ENCODE measurements around the gene BHMT. TPM values are rescaled to one million over a fixed set of nuclear protein-coding genes. Genes with fewer than 3 reads are reported as not detected.

The BHMT gene
- total RNA-seq, 2 donors from 2014 or later, result 0.81 to 1.3 TPM

DNA sequence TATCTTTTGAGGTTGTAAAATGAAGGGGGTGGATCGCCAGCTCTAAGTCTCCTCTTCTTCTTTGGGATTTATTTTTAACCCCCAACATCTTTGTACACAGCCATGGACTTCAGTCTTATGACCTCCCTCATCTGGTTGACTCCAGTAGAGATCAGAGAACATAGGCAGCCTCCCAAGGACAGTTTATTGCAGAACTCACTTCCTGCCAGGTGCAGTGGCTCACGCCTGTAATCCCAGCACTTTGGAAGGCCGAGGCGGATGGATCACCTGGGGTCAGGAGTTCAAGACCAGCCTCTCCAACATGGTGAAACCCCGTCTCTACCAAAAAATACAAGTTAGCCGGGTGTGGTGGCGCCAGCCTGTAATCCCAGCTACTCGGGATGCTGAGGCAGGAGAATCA is 2.8 kb upstream of the BHMT start:
- H3K4me1 ChIP-seq (ENCODE audit: control insufficient read depth, insufficient read depth, low read length), result no peaks in the 10 kb centered on the region
- peaks cover 42% of the 10 kb centered on the region for H3K27me3 ChIP-seq (ENCODE audit: control insufficient read depth, insufficient read depth, low read length, poor library complexity, severe bottlenecking)
- 85 to 96% methylated on average over 8 of the region's 8 CpGs for WGBS, 2 experiments (ENCODE audit: insufficient coverage in 1 of 2, insufficient read length in 1 of 2)
- no peak overlapping the region for H3K4me3 ChIP-seq (ENCODE audit: low read length)
- Mint-ChIP-seq H3K27me3 (ENCODE audit: insufficient read depth) (peaks cover 40% of the 10 kb centered on the region), H3K27ac (no peak overlapping the region), H3K9me3 (no peaks in the 10 kb centered on the region), H3K36me3 (ENCODE audit: low read depth) (no peaks in the 10 kb centered on the region), H3K4me3 (no peak overlapping the region), H3K4me1 (peaks cover 16% of the 10 kb centered on the region)
- H3K9me3 ChIP-seq (ENCODE audit: control insufficient read depth, low read length), result no peaks in the 10 kb centered on the region
- no peak overlapping the region for H3K9ac ChIP-seq (ENCODE audit: extremely low read depth, low read length, poor library complexity, severe bottlenecking)
- no peak for DNase-seq
- H3K27ac ChIP-seq (ENCODE audit: low read depth, low read length), result no peak overlapping the region
- H3K36me3 ChIP-seq (ENCODE audit: control insufficient read depth, insufficient read depth, low read length), result no peaks in the 10 kb centered on the region
- TF ChIP-seq, protein P1, sequence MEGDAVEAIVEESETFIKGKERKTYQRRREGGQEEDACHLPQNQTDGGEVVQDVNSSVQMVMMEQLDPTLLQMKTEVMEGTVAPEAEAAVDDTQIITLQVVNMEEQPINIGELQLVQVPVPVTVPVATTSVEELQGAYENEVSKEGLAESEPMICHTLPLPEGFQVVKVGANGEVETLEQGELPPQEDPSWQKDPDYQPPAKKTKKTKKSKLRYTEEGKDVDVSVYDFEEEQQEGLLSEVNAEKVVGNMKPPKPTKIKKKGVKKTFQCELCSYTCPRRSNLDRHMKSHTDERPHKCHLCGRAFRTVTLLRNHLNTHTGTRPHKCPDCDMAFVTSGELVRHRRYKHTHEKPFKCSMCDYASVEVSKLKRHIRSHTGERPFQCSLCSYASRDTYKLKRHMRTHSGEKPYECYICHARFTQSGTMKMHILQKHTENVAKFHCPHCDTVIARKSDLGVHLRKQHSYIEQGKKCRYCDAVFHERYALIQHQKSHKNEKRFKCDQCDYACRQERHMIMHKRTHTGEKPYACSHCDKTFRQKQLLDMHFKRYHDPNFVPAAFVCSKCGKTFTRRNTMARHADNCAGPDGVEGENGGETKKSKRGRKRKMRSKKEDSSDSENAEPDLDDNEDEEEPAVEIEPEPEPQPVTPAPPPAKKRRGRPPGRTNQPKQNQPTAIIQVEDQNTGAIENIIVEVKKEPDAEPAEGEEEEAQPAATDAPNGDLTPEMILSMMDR (conservative IDR thresholded peaks at IDR 0.05), result no peak

DNA sequence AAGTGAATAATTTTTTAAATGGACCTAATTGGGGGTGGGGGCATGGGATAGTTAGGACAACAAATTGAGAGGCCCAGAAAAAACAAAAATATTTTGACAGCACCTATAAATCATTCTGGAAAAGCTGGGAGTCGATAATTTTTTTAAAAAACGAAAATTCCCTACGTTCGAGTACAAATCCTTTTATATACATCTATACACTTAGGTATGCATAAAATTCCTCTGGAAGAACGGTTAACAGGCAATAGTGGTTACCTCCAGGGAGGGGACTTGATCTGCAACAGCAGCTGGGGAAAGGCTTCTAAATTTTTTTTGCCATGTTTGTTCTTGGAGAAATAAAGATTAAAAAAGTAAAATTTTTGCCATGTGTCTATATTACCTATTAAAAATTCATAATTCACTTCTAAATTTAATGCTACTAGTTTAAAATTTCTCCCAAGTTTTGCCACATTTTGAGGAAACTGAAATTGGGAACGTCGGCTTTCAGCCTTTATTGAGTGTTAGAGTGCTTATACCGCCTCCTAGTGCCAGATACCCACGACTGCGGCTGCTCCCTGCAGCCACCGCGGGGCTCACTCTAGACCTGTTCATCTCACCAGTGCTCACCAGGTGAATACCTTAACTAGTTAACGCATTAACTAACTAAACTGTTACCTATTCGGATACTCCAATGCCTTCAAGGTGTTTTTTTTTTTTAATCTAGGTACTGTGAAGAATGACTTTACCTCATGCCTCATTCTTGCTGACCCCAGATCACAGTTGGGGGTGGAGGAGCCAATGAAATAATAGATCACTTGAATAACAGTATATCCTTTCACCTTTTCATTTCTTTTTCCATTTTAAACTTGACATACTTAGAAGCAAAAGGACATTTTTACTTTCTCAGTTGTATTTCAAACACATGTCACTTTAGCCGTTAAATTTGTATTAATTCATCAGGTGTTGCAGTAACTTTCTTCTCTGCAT is 1.8 kb upstream of the BHMT start:
- Histone ChIP-seq H3K4me3 (ENCODE audit: low read length) (no peak overlapping the region), H3K27ac (ENCODE audit: low read depth, low read length) (no peak overlapping the region), H3K9me3 (ENCODE audit: control insufficient read depth, low read length) (no peaks in the 10 kb centered on the region), H3K9ac (ENCODE audit: extremely low read depth, low read length, poor library complexity, severe bottlenecking) (no peak overlapping the region), H3K4me1 (ENCODE audit: control insufficient read depth, insufficient read depth, low read length) (no peaks in the 10 kb centered on the region), H3K36me3 (ENCODE audit: control insufficient read depth, insufficient read depth, low read length) (no peaks in the 10 kb centered on the region), H3K27me3 (ENCODE audit: control insufficient read depth, insufficient read depth, low read length, poor library complexity, severe bottlenecking) (peaks cover 52% of the 10 kb centered on the region)
- Mint-ChIP-seq H3K27me3 (ENCODE audit: insufficient read depth) (peaks cover 49% of the 10 kb centered on the region), H3K4me1 (peaks cover 16% of the 10 kb centered on the region), H3K27ac (no peak overlapping the region), H3K36me3 (ENCODE audit: low read depth) (no peaks in the 10 kb centered on the region), H3K9me3 (no peaks in the 10 kb centered on the region), H3K4me3 (no peak overlapping the region)
- TF ChIP-seq, protein P1 (conservative IDR thresholded peaks at IDR 0.05), result peak; percentile 95
- DNase-seq, result peak; percentile 83
- 35 to 52% methylated on average over 6 to 15 of the region's 15 CpGs for WGBS, 2 experiments (ENCODE audit: insufficient coverage in 1 of 2, insufficient read length in 1 of 2)

DNA sequence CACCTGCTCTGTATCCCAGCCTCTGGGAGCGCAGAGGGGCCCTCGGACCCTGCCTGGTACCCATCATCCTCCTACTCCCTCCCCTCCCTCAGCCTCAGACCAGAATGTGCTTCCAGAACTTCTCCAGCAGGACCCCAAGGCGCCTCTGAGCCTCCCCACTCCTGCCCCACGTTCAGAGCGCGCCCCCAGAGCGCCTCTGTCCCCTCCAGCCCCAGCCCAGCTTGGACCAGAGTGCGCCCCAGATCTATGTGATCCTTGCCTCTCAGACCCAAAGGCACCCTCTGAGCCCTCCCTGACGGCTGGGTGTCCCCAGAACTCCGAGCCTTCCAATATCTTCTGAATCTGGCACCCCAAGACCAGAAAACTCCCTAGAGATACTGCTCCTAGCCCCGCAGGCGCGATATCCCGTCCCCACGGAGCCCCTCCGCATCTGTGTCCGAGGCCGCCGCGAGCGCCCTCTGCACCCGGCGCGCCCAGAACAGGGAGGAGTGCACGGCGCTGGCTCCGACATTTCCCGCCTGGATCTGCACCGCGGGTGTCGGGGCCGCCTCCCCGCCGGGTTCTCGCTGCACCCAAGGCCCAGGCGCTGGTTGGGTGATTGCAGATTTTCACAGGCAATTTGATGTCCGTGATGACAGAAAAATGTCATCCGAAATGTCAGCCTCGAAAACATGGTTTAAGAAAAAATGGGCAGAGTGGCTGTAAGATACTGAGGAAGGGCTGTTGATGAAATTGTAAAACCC is 522 bp downstream of the BHMT start:
- no peaks in the 10 kb centered on the region for H3K36me3 Mint-ChIP-seq (ENCODE audit: low read depth)
- no peak overlapping the region for H3K27ac ChIP-seq (ENCODE audit: low read depth, low read length)
- H3K27ac Mint-ChIP-seq, result no peak overlapping the region
- no peaks in the 10 kb centered on the region for H3K4me1 ChIP-seq (ENCODE audit: control insufficient read depth, insufficient read depth, low read length)
- no peak overlapping the region for H3K9ac ChIP-seq (ENCODE audit: extremely low read depth, low read length, poor library complexity, severe bottlenecking)
- WGBS, 2 experiments (ENCODE audit: insufficient coverage in 1 of 2, insufficient read length in 1 of 2), result 10 to 11% methylated on average over 13 to 39 of the region's 39 CpGs
- H3K4me3 ChIP-seq (ENCODE audit: low read length), result peak overlapping the region; percentile 58
- peaks cover 62% of the 10 kb centered on the region for H3K27me3 Mint-ChIP-seq (ENCODE audit: insufficient read depth)
- DNase-seq, result peak; percentile 70
- peak overlapping the region; percentile 53 for H3K4me3 Mint-ChIP-seq
- H3K36me3 ChIP-seq (ENCODE audit: control insufficient read depth, insufficient read depth, low read length), result no peaks in the 10 kb centered on the region
- H3K9me3 ChIP-seq (ENCODE audit: control insufficient read depth, low read length), result no peaks in the 10 kb centered on the region
- H3K27me3 ChIP-seq (ENCODE audit: control insufficient read depth, insufficient read depth, low read length, poor library complexity, severe bottlenecking), result peaks cover 73% of the 10 kb centered on the region
- peaks cover 18% of the 10 kb centered on the region for H3K4me1 Mint-ChIP-seq
- TF ChIP-seq, protein P1 (conservative IDR thresholded peaks at IDR 0.05), result peak; percentile 18
- no peaks in the 10 kb centered on the region for H3K9me3 Mint-ChIP-seq
